HUES6 (cell line): ENCODE data around the gene VGF.
A peak's percentile ranks its signal among the peaks of the same experiment; 100 is the strongest.
"Not testable (repeated sequence)": the region's sequence is repeated elsewhere in the genome, so short reads cannot be mapped to it uniquely, and the experiment has no call there.

Source experiments
- H3K27ac ChIP-seq: 2 replicates; pipeline ENCODE4 v1.7.0; 2013; ENCODE audit warnings: low read depth, mild to moderate bottlenecking, low read length, inconsistent platforms
- H3K27me3 ChIP-seq: 2 replicates; pipeline ENCODE4 v1.6.1; 2013; ENCODE audit warnings: low read length; ENCODE audit not compliant: control insufficient read depth, insufficient read depth
- H3K36me3 ChIP-seq: 2 replicates; pipeline ENCODE4 v1.6.1; 2013; ENCODE audit warnings: low read length; ENCODE audit not compliant: control insufficient read depth, insufficient read depth
- H3K4me1 ChIP-seq: 2 replicates; pipeline ENCODE4 v1.6.1; 2013; ENCODE audit warnings: low read length; ENCODE audit not compliant: control insufficient read depth, insufficient read depth
- H3K4me3 ChIP-seq: 2 replicates; pipeline ENCODE4 v1.5.1; 2013; ENCODE audit warnings: low read depth, low read length
- H3K9ac ChIP-seq: one replicate; pipeline ENCODE4 v1.6.1; 2013; ENCODE audit warnings: mild to moderate bottlenecking, low read length
- H3K9me3 ChIP-seq: 2 replicates; pipeline ENCODE4 v1.6.1; 2013; ENCODE audit warnings: low read depth, low read length; ENCODE audit not compliant: control insufficient read depth, insufficient read depth

VGF gene

GRCh38 chr7:101201695-101202602 lies 36.6 kb upstream of the VGF start:
- Histone ChIP-seq H3K4me3 (peak overlapping the region; percentile 64), H3K9me3 (no peaks in the 10 kb centered on the region), H3K27ac (no peak overlapping the region), H3K9ac (peak overlapping the region; percentile 17), H3K4me1 (peaks cover 16% of the 10 kb centered on the region), H3K36me3 (peaks cover 8% of the 10 kb centered on the region), H3K27me3 (peaks cover 15% of the 10 kb centered on the region; the same call in 1 of the 2 replicates)

GRCh38 chr7:101200862-101201599 lies 35.7 kb upstream of the VGF start, which contains the start of gene MOGAT3:
Gene MOGAT3, minus strand, starts transcription at chr7:101201036. Its CDS starts 182 bp downstream, at chr7:101200854.
- Histone ChIP-seq H3K27ac (no peak within 1 kb of the TSS; the same call in 1 of the 2 replicates), H3K9me3 (no peaks in the 10 kb centered on the region), H3K36me3 (peaks cover 1% of the 10 kb centered on the region), H3K27me3 (peaks cover 15% of the 10 kb centered on the region; the same call in 1 of the 2 replicates), H3K4me1 (peaks cover 16% of the 10 kb centered on the region), H3K9ac (peak within 1 kb of the TSS; percentile 17), H3K4me3 (peak within 1 kb of the TSS; percentile 64)

GRCh38 chr7:101200504-101200861 lies 35.1 kb upstream of the VGF start:
- Histone ChIP-seq H3K27ac (no peak overlapping the region; the same call in 1 of the 2 replicates), H3K9ac (no peak overlapping the region), H3K27me3 (peaks cover 15% of the 10 kb centered on the region; the same call in 1 of the 2 replicates), H3K9me3 (no peaks in the 10 kb centered on the region), H3K4me1 (peaks cover 16% of the 10 kb centered on the region), H3K36me3 (no peaks in the 10 kb centered on the region), H3K4me3 (no peak overlapping the region)

- H3K4me3 ChIP-seq, H3K9me3 ChIP-seq, H3K27ac ChIP-seq, H3K9ac ChIP-seq, H3K36me3 ChIP-seq: not testable (repeated sequence)
- peaks cover 15% of the 10 kb centered on the region; the same call in 1 of the 2 replicates for H3K27me3 ChIP-seq
- H3K4me1 ChIP-seq = peaks cover 16% of the 10 kb centered on the region
Measured at GRCh38 chr7:101199522-101199921, 34.2 kb upstream of the VGF start.

GRCh38 chr7:101198476-101198875 lies 33.1 kb upstream of the VGF start:
- Histone ChIP-seq H3K4me1 (peaks cover 16% of the 10 kb centered on the region), H3K9me3 (no peaks in the 10 kb centered on the region), H3K9ac (no peak overlapping the region), H3K27me3 (peaks cover 15% of the 10 kb centered on the region; the same call in 1 of the 2 replicates), H3K4me3 (no peak overlapping the region), H3K36me3 (no peaks in the 10 kb centered on the region), H3K27ac (no peak overlapping the region)

GRCh38 chr7:101197991-101198390 lies 32.6 kb upstream of the VGF start:
- peaks cover 15% of the 10 kb centered on the region; the same call in 1 of the 2 replicates for H3K27me3 ChIP-seq
- no peak overlapping the region for H3K4me3 ChIP-seq
- H3K4me1 ChIP-seq = peaks cover 16% of the 10 kb centered on the region
- no peak overlapping the region for H3K9ac ChIP-seq
- no peaks in the 10 kb centered on the region for H3K9me3 ChIP-seq
- no peaks in the 10 kb centered on the region for H3K36me3 ChIP-seq
- H3K27ac ChIP-seq = no peak overlapping the region

GRCh38 chr7:101195884-101196283 lies 30.5 kb upstream of the VGF start:
- Histone ChIP-seq H3K9me3 (no peaks in the 10 kb centered on the region), H3K27ac (no peak overlapping the region), H3K4me3 (no peak overlapping the region), H3K4me1 (peaks cover 12% of the 10 kb centered on the region), H3K27me3 (no peaks in the 10 kb centered on the region), H3K36me3 (no peaks in the 10 kb centered on the region), H3K9ac (no peak overlapping the region)

- Histone ChIP-seq H3K4me1 (no peaks in the 10 kb centered on the region), H3K27me3 (no peaks in the 10 kb centered on the region), H3K9ac (no peak overlapping the region), H3K4me3 (no peak overlapping the region), H3K27ac (no peak overlapping the region), H3K9me3 (no peaks in the 10 kb centered on the region), H3K36me3 (no peaks in the 10 kb centered on the region)
Measured at GRCh38 chr7:101189109-101189508, 23.7 kb upstream of the VGF start.

- no peak overlapping the region for H3K9ac ChIP-seq
- no peak overlapping the region for H3K27ac ChIP-seq
- H3K4me3 ChIP-seq = no peak overlapping the region
- no peaks in the 10 kb centered on the region; the same call in 1 of the 2 replicates for H3K27me3 ChIP-seq
- no peaks in the 10 kb centered on the region for H3K9me3 ChIP-seq
- H3K36me3 ChIP-seq = no peaks in the 10 kb centered on the region
- no peaks in the 10 kb centered on the region for H3K4me1 ChIP-seq
Measured at GRCh38 chr7:101186844-101187428, 21.6 kb upstream of the VGF start.

- H3K27ac ChIP-seq = no peak overlapping the region
- no peaks in the 10 kb centered on the region for H3K9me3 ChIP-seq
- no peaks in the 10 kb centered on the region for H3K4me1 ChIP-seq
- H3K36me3 ChIP-seq = no peaks in the 10 kb centered on the region
- no peak overlapping the region for H3K4me3 ChIP-seq
- no peak overlapping the region for H3K9ac ChIP-seq
- H3K27me3 ChIP-seq = peaks cover 3% of the 10 kb centered on the region; the same call in 1 of the 2 replicates
Measured at GRCh38 chr7:101186194-101186593, 20.8 kb upstream of the VGF start.
